Activated CD4-positive, alpha-beta T cell treated with anti-CD3 and anti-CD28 coated beads, Interleukin-2, amount 50 U/mL, for 1 hour (primary cell): ENCODE measurements around the gene RPL11.

Experiments used
- DNase-seq: peaks from one replicate; pipeline ENCODE4 v3.0.0-alpha.2; 2020

The RPL11 gene

GRCh38 chr1:23736437-23737134 lies 45.0 kb downstream of the RPL11 start:
- DNase-seq, result no peak

DNA sequence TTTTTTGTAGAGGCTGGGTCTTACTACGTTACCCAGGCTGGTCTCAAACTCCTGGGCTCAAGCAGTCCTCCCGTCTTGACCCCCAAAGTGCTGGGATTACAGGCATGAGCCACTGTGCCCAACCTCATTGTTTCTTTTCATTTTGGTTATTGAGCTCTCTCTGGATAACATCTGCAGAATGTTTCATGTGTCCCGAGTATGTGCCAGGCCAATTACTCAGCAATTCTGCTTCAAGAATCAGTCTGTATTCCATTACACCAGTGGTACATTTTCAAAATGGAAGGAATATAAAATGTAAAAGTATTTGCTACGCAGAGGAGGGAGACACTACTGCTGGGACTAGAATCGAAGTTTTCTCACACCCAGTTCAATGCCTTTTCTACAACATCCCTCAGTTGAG lies 50.0 kb downstream of the RPL11 start:
- no peak for DNase-seq

DNA sequence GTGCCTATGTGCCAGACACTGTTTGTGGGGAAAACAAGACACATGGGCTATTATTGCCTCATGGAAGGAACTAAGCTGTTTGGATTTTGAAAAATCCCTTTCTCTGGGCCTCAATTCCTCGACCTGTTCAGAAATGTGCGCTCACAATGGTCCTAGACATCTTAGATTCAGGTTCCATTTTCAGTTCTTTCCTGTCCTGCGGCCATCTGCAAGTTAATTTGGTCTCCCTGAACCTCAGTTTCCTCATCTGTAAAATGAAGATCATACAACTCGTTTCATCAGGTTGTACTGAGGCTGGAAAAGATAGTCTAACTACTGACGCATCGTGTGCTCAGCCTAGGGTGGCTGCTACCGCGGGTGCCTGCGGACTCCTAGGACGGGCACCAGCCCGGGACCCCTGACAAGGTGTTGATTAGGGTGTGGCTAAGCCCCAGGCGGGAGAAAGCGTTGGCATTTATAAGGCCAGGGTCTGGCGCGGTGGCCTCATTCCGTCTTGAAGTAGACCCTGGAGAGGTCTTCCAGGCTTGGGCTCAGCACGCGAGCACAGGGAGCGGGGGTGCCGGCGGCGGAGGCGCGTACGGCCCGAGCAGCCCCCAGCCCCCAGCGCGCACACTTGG lies 51.2 kb downstream of the RPL11 start:
- DNase-seq, result no peak

GRCh38 chr1:23743287-23744152 lies 51.9 kb downstream of the RPL11 start, which contains the start of gene ELOA:
ELOA (plus strand) TSS chr1:23743471; CDS start chr1:23743504, 33 bp downstream.
- DNase-seq, result peak; percentile 72

GRCh38 chr1:23745515-23745914 lies 53.9 kb downstream of the RPL11 start:
- DNase-seq, result no peak
